Measurements from ENCODE around the gene CSF1.

- TF ChIP-seq CTCF (IDR thresholded peaks at IDR 0.05) (no peak), POLR2A (IDR thresholded peaks at IDR 0.05) (no peak)
These were observed 65.1 kb downstream of the CSF1 start for GRCh38 chr1:109975718-109976117.

Data from Peyer's patch (tissue), 4 donors.